H1 (cell line): Measurements from ENCODE around the gene KCNJ13. TPM values are rescaled to one million over a fixed set of nuclear protein-coding genes. Genes with fewer than 3 reads are reported as not detected.

ENCODE experiments used
- polyA plus RNA-seq, 7 experiments: library from polyadenylated mRNA; depleted of rRNA in 3 of 7; stranded (reverse) in 5 of 7; unstranded in 2 of 7; fragments of >200 nt in 5 of 7; fragments of 200-250 nt in 2 of 7; gene quantifications; 1 replicate in 5 of 7; 2 replicates in 1 of 7; 4 replicates in 1 of 7; pipeline versions ENCODE4 v1.2.1 to v1.2.3, GENCODE V29; 2011 to 2013; ENCODE audit warnings: missing spikeins in 2 of 7, mixed read lengths in 2 of 7
- small RNA-seq: library from polyadenylated mRNA; stranded (forward); fragments of <200 nt; extraction: miRNeasy Mini kit (QIAGEN cat#:217004); gene quantifications from one replicate; pipeline ENCODE3, GENCODE V24; 2013; ENCODE audit not compliant: insufficient read depth
- total RNA-seq: library from RNA; stranded (reverse); fragmentation: NEBNext Ultra II Directional; extraction: Animal tissue kit (Norgen Biotek cat#: 25700); gene quantifications from 2 replicates; pipeline ENCODE4 v1.2.1, GENCODE V29; 2021

Gene KCNJ13
- total and polyA plus RNA-seq, 2 of the 8 experiments (the other 6 are each of a cell fraction or from before 2014, with no cell fraction given), result not detected

Small RNA genes within 50 kb of the gene (small RNA-seq; reads per million reads assigned to genes)
- not detected for gene RNU6-107P

Other genes starting within 250 kb of the KCNJ13 start
- gene CHRNG, start 236.9 kb downstream of the KCNJ13 start, total RNA-seq, result not detected in 2 replicates
- 0.05 TPM in 2 replicates for gene CHRNG, start 236.9 kb downstream of the KCNJ13 start, polyA plus RNA-seq (2011; rRNA removed)
- gene TIGD1, start 226.0 kb downstream of the KCNJ13 start, total RNA-seq, result 7.9 and 8.3 TPM in 2 replicates
- 4.2 and 4.7 TPM in 2 replicates for gene TIGD1, start 226.0 kb downstream of the KCNJ13 start, polyA plus RNA-seq (2011; rRNA removed)
- 114 and 116 TPM in 2 replicates for gene EIF4E2, start 225.9 kb downstream of the KCNJ13 start, total RNA-seq
- gene EIF4E2, start 225.9 kb downstream of the KCNJ13 start, polyA plus RNA-seq (2011; rRNA removed), result 38.0 and 39.4 TPM in 2 replicates
- 1.5 and 3.4 TPM in 2 replicates for gene EFHD1, start 143.0 kb downstream of the KCNJ13 start, total RNA-seq
- 4.5 and 5.3 TPM in 2 replicates for gene EFHD1, start 143.0 kb downstream of the KCNJ13 start, polyA plus RNA-seq (2011; rRNA removed)
- gene GIGYF2, start 79.2 kb downstream of the KCNJ13 start, total RNA-seq, result 58.2 and 62.0 TPM in 2 replicates
- gene GIGYF2, start 79.2 kb downstream of the KCNJ13 start, polyA plus RNA-seq (2011; rRNA removed), result 19.3 and 22.3 TPM in 2 replicates
- 1.6 and 2.1 TPM in 2 replicates for gene SNORC, start 93.7 kb upstream of the KCNJ13 start, total RNA-seq
- 1.8 and 2.8 TPM in 2 replicates for gene SNORC, start 93.7 kb upstream of the KCNJ13 start, polyA plus RNA-seq (2011; rRNA removed)
- 3.2 and 7.9 TPM in 2 replicates for gene NGEF, start 236.7 kb upstream of the KCNJ13 start, total RNA-seq
- 2.7 and 3.9 TPM in 2 replicates for gene NGEF, start 236.7 kb upstream of the KCNJ13 start, polyA plus RNA-seq (2011; rRNA removed)